DND-41 (cell line): Measurements from ENCODE around the gene XPNPEP1.

Source experiments
- ATAC-seq: fragments of 200-7000 bp; cut with Tn5 transposase; 3 replicates; pipeline ENCODE4 v1.9.1; 2021; ENCODE audit warnings: low read depth; ENCODE audit not compliant: insufficient read depth
- DNase-seq: peaks from one replicate; pipeline ENCODE4 v3.0.0-alpha.2; 2020
- H2AFZ ChIP-seq: 2 replicates; pipeline ENCODE4 v1.6.0; 2012; ENCODE audit warnings: low read depth, low read length
- H3K27ac ChIP-seq: 2 replicates; pipeline ENCODE4 v1.5.1; 2012; ENCODE audit warnings: low read length, inconsistent platforms
- H3K27me3 ChIP-seq: fragments of 200-600 bp; sonication (generic); 2 replicates; pipeline ENCODE4 v1.6.0; 2012; ENCODE audit warnings: low read length, mild to moderate bottlenecking, inconsistent platforms; ENCODE audit not compliant: insufficient read depth, poor library complexity
- H3K36me3 ChIP-seq: 2 replicates; pipeline ENCODE4 v1.5.1; 2012; ENCODE audit warnings: low read length, inconsistent platforms; ENCODE audit not compliant: insufficient read depth
- H3K4me1 ChIP-seq: 2 replicates; pipeline ENCODE4 v1.5.1; 2012; ENCODE audit warnings: mild to moderate bottlenecking, low read length; ENCODE audit not compliant: insufficient read depth
- H3K4me2 ChIP-seq: 2 replicates; pipeline ENCODE4 v1.6.0; 2012; ENCODE audit warnings: mild to moderate bottlenecking, moderate library complexity, low read length, inconsistent platforms; ENCODE audit not compliant: insufficient read depth
- H3K4me3 ChIP-seq, 2 experiments: fragments of 200-600 bp in 1 of 2; shearing (Covaris generic) in 1 of 2; 2 replicates each; pipeline ENCODE4 v1.5.1; 2012 to 2016; ENCODE audit warnings: inconsistent platforms in 2 of 2, low read length in 2 of 2, mild to moderate bottlenecking in 2 of 2, low read depth in 1 of 2, moderate library complexity in 1 of 2
- H3K79me2 ChIP-seq: 2 replicates; pipeline ENCODE4 v1.6.0; 2012; ENCODE audit warnings: low read length, inconsistent platforms; ENCODE audit not compliant: insufficient read depth
- H3K9ac ChIP-seq: 2 replicates; pipeline ENCODE4 v1.6.0; 2012; ENCODE audit warnings: low read depth, mild to moderate bottlenecking, inconsistent platforms, low read length, moderate library complexity
- H3K9me3 ChIP-seq: 2 replicates; pipeline ENCODE4 v1.5.1; 2012; ENCODE audit warnings: low read length, moderate library complexity, mild to moderate bottlenecking, inconsistent platforms; ENCODE audit not compliant: insufficient read depth, severe bottlenecking
- H4K20me1 ChIP-seq: 2 replicates; pipeline ENCODE4 v1.6.0; 2012; ENCODE audit warnings: low read length; ENCODE audit not compliant: insufficient read depth
- CTCF ChIP-seq: IDR thresholded peaks from 2 replicates; pipeline ENCODE4 v1.5.1; 2012; ENCODE audit warnings: borderline replicate concordance, low read length, moderate library complexity, mild to moderate bottlenecking; ENCODE audit not compliant: poor library complexity, severe bottlenecking; ENCODE audit errors: extremely low read depth
- EZH2 ChIP-seq: IDR thresholded peaks from 3 replicates; pipeline ENCODE4 v1.6.1; 2012; ENCODE audit warnings: borderline replicate concordance, low read depth, mild to moderate bottlenecking, moderate library complexity, low read length, inconsistent platforms; ENCODE audit not compliant: severe bottlenecking

Gene XPNPEP1

GRCh38 chr10:109893386-109893785 is 29.9 kb downstream of the XPNPEP1 start:
- no peaks in the 10 kb centered on the region for H3K27me3 ChIP-seq
- no peak for TF ChIP-seq EZH2
- no peak for TF ChIP-seq CTCF
- H3K4me3 ChIP-seq, result no peak overlapping the region
- no peak overlapping the region for H3K27ac ChIP-seq
- H3K9me3 ChIP-seq, result no peaks in the 10 kb centered on the region
- no peaks in the 10 kb centered on the region; the same call in 1 of the 2 replicates for H3K79me2 ChIP-seq
- H3K36me3 ChIP-seq, result peaks cover 37% of the 10 kb centered on the region
- no peak overlapping the region for H2AFZ ChIP-seq
- no peak for DNase-seq
- no peak overlapping the region for H3K9ac ChIP-seq
- H4K20me1 ChIP-seq, result peaks cover 7% of the 10 kb centered on the region; the same call in 1 of the 2 replicates
- ATAC-seq, result no peak
- no peak overlapping the region for H3K4me2 ChIP-seq
- H3K4me1 ChIP-seq, result no peaks in the 10 kb centered on the region

DNA sequence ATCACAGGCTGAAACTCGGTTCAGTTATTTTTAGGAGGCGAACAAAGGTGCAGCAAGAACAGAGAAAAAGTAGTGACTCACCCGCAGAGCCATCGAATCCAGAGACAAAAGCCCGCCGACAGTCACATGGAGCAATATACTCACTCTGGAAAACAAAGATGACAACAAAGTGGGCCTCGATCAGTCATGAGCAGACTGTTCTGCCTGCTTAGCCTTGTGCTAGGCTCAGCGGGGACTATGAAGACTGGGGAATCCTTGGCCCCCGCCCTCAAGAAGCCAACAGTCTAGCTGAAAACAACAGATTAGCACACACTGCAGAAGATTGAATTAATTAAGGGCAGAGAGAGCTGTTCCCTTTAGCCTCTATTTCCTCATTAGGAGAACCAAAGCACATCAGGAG is 30.4 kb downstream of the XPNPEP1 start:
- TF ChIP-seq EZH2, result no peak
- TF ChIP-seq CTCF, result no peak
- Histone ChIP-seq H3K9me3 (no peaks in the 10 kb centered on the region), H3K27me3 (no peaks in the 10 kb centered on the region), H3K4me1 (no peaks in the 10 kb centered on the region), H3K36me3 (peaks cover 37% of the 10 kb centered on the region), H4K20me1 (peaks cover 7% of the 10 kb centered on the region; the same call in 1 of the 2 replicates), H3K9ac (no peak overlapping the region), H3K27ac (no peak overlapping the region), H3K4me3 (no peak overlapping the region), H3K79me2 (no peaks in the 10 kb centered on the region; the same call in 1 of the 2 replicates), H2AFZ (no peak overlapping the region), H3K4me2 (no peak overlapping the region)
- DNase-seq (no peak), ATAC-seq (no peak)

GRCh38 chr10:109892117-109892516 is 31.2 kb downstream of the XPNPEP1 start:
- Histone ChIP-seq H3K36me3 (peaks cover 44% of the 10 kb centered on the region), H3K4me2 (no peak overlapping the region), H4K20me1 (peaks cover 7% of the 10 kb centered on the region; the same call in 1 of the 2 replicates), H3K27me3 (no peaks in the 10 kb centered on the region), H3K4me1 (no peaks in the 10 kb centered on the region), H3K9ac (no peak overlapping the region), H2AFZ (no peak overlapping the region), H3K79me2 (no peaks in the 10 kb centered on the region; the same call in 1 of the 2 replicates), H3K4me3 (no peak overlapping the region), H3K27ac (no peak overlapping the region), H3K9me3 (no peaks in the 10 kb centered on the region)
- TF ChIP-seq EZH2, result no peak
- no peak for TF ChIP-seq CTCF
- DNase-seq, result no peak
- ATAC-seq, result no peak

- Histone ChIP-seq H3K4me2 (no peak overlapping the region), H4K20me1 (peaks cover 7% of the 10 kb centered on the region; the same call in 1 of the 2 replicates), H3K4me3 (no peak overlapping the region), H3K9me3 (no peaks in the 10 kb centered on the region), H2AFZ (no peak overlapping the region), H3K4me1 (no peaks in the 10 kb centered on the region), H3K27me3 (no peaks in the 10 kb centered on the region), H3K36me3 (peaks cover 53% of the 10 kb centered on the region), H3K9ac (no peak overlapping the region), H3K79me2 (no peaks in the 10 kb centered on the region; the same call in 1 of the 2 replicates), H3K27ac (no peak overlapping the region)
- TF ChIP-seq EZH2 (no peak), CTCF (no peak)
- DNase-seq (no peak), ATAC-seq (no peak)
Observed at GRCh38 chr10:109891105-109891504, 32.2 kb downstream of the XPNPEP1 start.
